H9 (cell line): Measurements from ENCODE around the gene TMPRSS6. TPM values are rescaled to one million over a fixed set of nuclear protein-coding genes. Genes with fewer than 3 reads are reported as not detected.

Experiments
- DNase-seq: peaks from one replicate; pipeline ENCODE4 v3.0.0-alpha.2; 2017
- H2AFZ ChIP-seq: one replicate; pipeline ENCODE4 v1.6.1; 2013; ENCODE audit warnings: mild to moderate bottlenecking, low read length, control low read depth, moderate library complexity
- H2AK5ac ChIP-seq: 2 replicates; pipeline ENCODE4 v1.6.1; 2013; ENCODE audit warnings: low read length, control low read depth, mixed read lengths; ENCODE audit not compliant: insufficient read length
- H2BK120ac ChIP-seq: one replicate; pipeline ENCODE4 v1.6.1; 2013; ENCODE audit warnings: low read depth, mild to moderate bottlenecking, low read length, control low read depth, inconsistent platforms; ENCODE audit not compliant: poor library complexity, severe bottlenecking
- H2BK12ac ChIP-seq: 2 replicates; pipeline ENCODE4 v1.6.1; 2013; ENCODE audit warnings: low read length, control low read depth, mixed read lengths, low read depth; ENCODE audit not compliant: insufficient read length
- H2BK15ac ChIP-seq: 2 replicates; pipeline ENCODE4 v1.6.1; 2013; ENCODE audit warnings: low read depth, low read length, control low read depth
- H2BK20ac ChIP-seq: one replicate; pipeline ENCODE4 v1.6.1; 2013; ENCODE audit warnings: low read depth, mild to moderate bottlenecking, low read length, control low read depth, inconsistent platforms; ENCODE audit not compliant: poor library complexity, severe bottlenecking
- H2BK5ac ChIP-seq: 2 replicates; pipeline ENCODE4 v1.6.1; 2013; ENCODE audit warnings: low read length, control low read depth, mixed read lengths; ENCODE audit not compliant: insufficient read length
- H3K14ac ChIP-seq: 2 replicates; pipeline ENCODE4 v1.6.1; 2013; ENCODE audit warnings: low read length, control low read depth; ENCODE audit not compliant: insufficient read depth
- H3K18ac ChIP-seq: 2 replicates; pipeline ENCODE4 v1.6.1; 2013; ENCODE audit warnings: low read depth, mild to moderate bottlenecking, mixed read lengths, low read length, control low read depth; ENCODE audit not compliant: insufficient read length
- H3K23ac ChIP-seq: 2 replicates; pipeline ENCODE4 v1.6.1; 2013; ENCODE audit warnings: low read length, control low read depth, mixed read lengths, low read depth; ENCODE audit not compliant: insufficient read length
- H3K23me2 ChIP-seq: 2 replicates; pipeline ENCODE4 v1.6.1; 2013; ENCODE audit warnings: low read depth, mild to moderate bottlenecking, mixed read lengths, low read length, control low read depth; ENCODE audit not compliant: insufficient read length, poor library complexity, severe bottlenecking
- H3K27ac ChIP-seq: 2 replicates; pipeline ENCODE4 v1.5.1; 2013; ENCODE audit warnings: low read length, control low read depth, mixed read lengths, low read depth; ENCODE audit not compliant: insufficient read length
- H3K27me3 ChIP-seq: 2 replicates; pipeline ENCODE4 v1.6.1; 2013; ENCODE audit warnings: low read length, control low read depth, inconsistent platforms; ENCODE audit not compliant: insufficient read depth
- H3K4ac ChIP-seq: 2 replicates; pipeline ENCODE4 v1.6.1; 2013; ENCODE audit warnings: low read depth, mild to moderate bottlenecking, control low read depth, inconsistent platforms, low read length, moderate library complexity
- H3K4me1 ChIP-seq: 2 replicates; pipeline ENCODE4 v1.6.1; 2013; ENCODE audit warnings: low read length, control low read depth, inconsistent platforms; ENCODE audit not compliant: insufficient read depth
- H3K4me2 ChIP-seq: 2 replicates; pipeline ENCODE4 v1.6.1; 2013; ENCODE audit warnings: low read length, control low read depth, mixed read lengths; ENCODE audit not compliant: insufficient read length, insufficient read depth
- H3K56ac ChIP-seq: 2 replicates; pipeline ENCODE4 v1.6.1; 2013; ENCODE audit warnings: low read depth, mild to moderate bottlenecking, mixed read lengths, low read length, control low read depth; ENCODE audit not compliant: insufficient read length
- H3K79me1 ChIP-seq: 2 replicates; pipeline ENCODE4 v1.6.1; 2013; ENCODE audit warnings: low read depth, mild to moderate bottlenecking, moderate library complexity, low read length, control low read depth, inconsistent platforms; ENCODE audit not compliant: insufficient read depth, poor library complexity, severe bottlenecking
- H3K79me2 ChIP-seq: 2 replicates; pipeline ENCODE4 v1.6.1; 2013; ENCODE audit warnings: low read length, control low read depth, inconsistent platforms; ENCODE audit not compliant: insufficient read depth
- H3K9ac ChIP-seq: 2 replicates; pipeline ENCODE4 v1.6.1; 2013; ENCODE audit warnings: low read length, control low read depth, mixed read lengths; ENCODE audit not compliant: insufficient read length; ENCODE audit errors: extremely low read depth
- H3K9me3 ChIP-seq: one replicate; pipeline ENCODE4 v1.6.1; 2013; ENCODE audit warnings: low read depth, low read length, inconsistent platforms; ENCODE audit not compliant: control insufficient read depth
- H3T11ph ChIP-seq: one replicate; pipeline ENCODE4 v1.6.1; 2013; ENCODE audit warnings: mild to moderate bottlenecking, low read length, control low read depth, inconsistent platforms
- H4K20me1 ChIP-seq: one replicate; pipeline ENCODE4 v1.6.1; 2013; ENCODE audit not compliant: control insufficient read depth, insufficient read length, insufficient read depth
- H4K5ac ChIP-seq: 2 replicates; pipeline ENCODE4 v1.6.1; 2013; ENCODE audit warnings: low read depth, mild to moderate bottlenecking, mixed read lengths, low read length, control low read depth; ENCODE audit not compliant: insufficient read length
- H4K8ac ChIP-seq: replicated peaks from 2 replicates; pipeline ENCODE4 v1.6.1; 2013; ENCODE audit warnings: low read length, control low read depth, mixed read lengths, low read depth; ENCODE audit not compliant: insufficient read length
- H4K91ac ChIP-seq: 2 replicates; pipeline ENCODE4 v1.6.1; 2013; ENCODE audit warnings: low read depth, mild to moderate bottlenecking, moderate library complexity, mixed read lengths, low read length, control low read depth; ENCODE audit not compliant: insufficient read length
- H3K27ac Mint-ChIP-seq, 3 experiments: 2 replicates in 2 of 3; 3 replicates in 1 of 3; pipeline ENCODE4 v1.8.0; 2020 to 2021; ENCODE audit warnings: mixed read lengths in 3 of 3, mild to moderate bottlenecking in 1 of 3, moderate library complexity in 1 of 3
- H3K27me3 Mint-ChIP-seq: 2 replicates; pipeline ENCODE4 v1.8.0; 2021; ENCODE audit warnings: low read depth, mild to moderate bottlenecking, moderate library complexity, mixed read lengths
- H3K36me3 Mint-ChIP-seq, 3 experiments: 2 replicates in 2 of 3; 3 replicates in 1 of 3; pipeline ENCODE4 v1.8.0; 2020 to 2021; ENCODE audit warnings: low read depth in 3 of 3, mixed read lengths in 3 of 3; ENCODE audit not compliant: insufficient read depth in 1 of 3
- H3K4me1 Mint-ChIP-seq, 2 experiments: 2 replicates each; pipeline ENCODE4 v1.8.0; 2020; ENCODE audit warnings: mixed read lengths in 2 of 2
- H3K4me3 Mint-ChIP-seq, 2 experiments: 2 replicates in 1 of 2; 3 replicates in 1 of 2; pipeline ENCODE4 v1.8.0; 2020 to 2021; ENCODE audit warnings: mild to moderate bottlenecking in 2 of 2, mixed read lengths in 2 of 2, moderate library complexity in 1 of 2
- H3K9me3 Mint-ChIP-seq, 2 experiments: 2 replicates in 1 of 2; 3 replicates in 1 of 2; pipeline ENCODE4 v1.8.0; 2020; ENCODE audit warnings: mild to moderate bottlenecking in 2 of 2, mixed read lengths in 2 of 2, moderate library complexity in 1 of 2
- CTCF ChIP-seq: fragments of 200-600 bp; sonication (generic); conservative IDR thresholded peaks from 3 replicates; pipeline ENCODE4 v1.8.0; 2021; ENCODE audit warnings: antibody characterized with exemption, mild to moderate bottlenecking
- whole genome bisulfite sequencing: extraction: QIAGEN DNeasy Blood & Tissue Kit; methylation state at CpG from one replicate; pipeline ENCODE4 v1.1.7; 2013; ENCODE audit warnings: missing lambda C conversion rate, low lambda C conversion rate, mixed read lengths; ENCODE audit not compliant: insufficient read length; ENCODE audit errors: extremely low coverage; 5-methylcytosine and 5-hydroxymethylcytosine counted together
- total RNA-seq: library from RNA; stranded (reverse); gene quantifications from 2 replicates; pipeline ENCODE4 v1.2.1, GENCODE V29; 2021

TMPRSS6 gene
- total RNA-seq, 1 experiment from 2014 or later = not detected

GRCh38 chr22:37138849-37139561, 29.5 kb upstream of the TMPRSS6 start:
- Histone ChIP-seq H3K4me1 (no peaks in the 10 kb centered on the region), H3T11ph (no peak overlapping the region), H2BK5ac (no peak overlapping the region), H4K20me1 (no peaks in the 10 kb centered on the region), H2AFZ (no peak overlapping the region), H3K27me3 (no peaks in the 10 kb centered on the region), H2BK120ac (no peak overlapping the region), H3K14ac (no peak overlapping the region), H3K56ac (no peak overlapping the region), H4K91ac (no peak overlapping the region), H2AK5ac (no peak overlapping the region), H2BK15ac (no peak overlapping the region), H3K23me2 (no peaks in the 10 kb centered on the region), H3K9me3 (no peaks in the 10 kb centered on the region), H4K5ac (no peak overlapping the region), H3K79me1 (no peaks in the 10 kb centered on the region), H2BK12ac (no peak overlapping the region), H4K8ac (no peak overlapping the region), H3K9ac (no peak overlapping the region), H2BK20ac (no peak overlapping the region), H3K27ac (no peak overlapping the region), H3K4ac (no peak overlapping the region), H3K23ac (no peak overlapping the region), H3K4me2 (no peak overlapping the region), H3K79me2 (no peaks in the 10 kb centered on the region), H3K18ac (no peak overlapping the region)
- DNase-seq = no peak
- Mint-ChIP-seq H3K4me1 (peaks cover 0 to 5% of the 10 kb centered on the region in 2 experiments; a peak in 2 of 4 replicates), H3K9me3 (no peaks in the 10 kb centered on the region), H3K27ac (no peak overlapping the region; a peak in 2 of 7 replicates), H3K4me3 (no peak overlapping the region; a peak in 1 of 5 replicates), H3K36me3 (no peaks in the 10 kb centered on the region; a peak in 1 of 7 replicates), H3K27me3 (peaks cover 14% of the 10 kb centered on the region)
- no CpG with 5 or more reads among the region's 16 CpGs for WGBS
- no peak for TF ChIP-seq CTCF
